ENCODE measurements around the gene SLC35E2B.
"Not testable (repeated sequence)": the region's sequence is repeated elsewhere in the genome, so short reads cannot be mapped to it uniquely, and the experiment has no call there.

SLC35E2B gene

GRCh38 chr1:1671365-1672119, 21.1 kb downstream of the SLC35E2B start:
- no peak for TF ChIP-seq CTCF (conservative IDR thresholded peaks at IDR 0.05; ENCODE audit: low read depth, low read length)
- DNase-seq (ENCODE audit: low read depth): no peak
- no peak overlapping the region for H3K4me3 ChIP-seq (ENCODE audit: low read length)

- DNase-seq (ENCODE audit: low read depth): no peak
- no peak overlapping the region for H3K4me3 ChIP-seq (ENCODE audit: low read length)
- TF ChIP-seq CTCF (conservative IDR thresholded peaks at IDR 0.05; ENCODE audit: low read depth, low read length): no peak
Measured at GRCh38 chr1:1670866-1671265, 21.7 kb downstream of the SLC35E2B start.

GRCh38 chr1:1669468-1670440, 22.8 kb downstream of the SLC35E2B start:
- no peak for DNase-seq (ENCODE audit: low read depth)
- TF ChIP-seq CTCF (conservative IDR thresholded peaks at IDR 0.05; ENCODE audit: low read depth, low read length): no peak
- no peak overlapping the region for H3K4me3 ChIP-seq (ENCODE audit: low read length)

- no peak for DNase-seq (ENCODE audit: low read depth)
- no peak for TF ChIP-seq CTCF (conservative IDR thresholded peaks at IDR 0.05; ENCODE audit: low read depth, low read length)
- H3K4me3 ChIP-seq (ENCODE audit: low read length): no peak overlapping the region
Measured at GRCh38 chr1:1666526-1666925, 26.1 kb downstream of the SLC35E2B start.

- H3K4me3 ChIP-seq (ENCODE audit: low read length): no peak overlapping the region
- TF ChIP-seq CTCF (conservative IDR thresholded peaks at IDR 0.05; ENCODE audit: low read depth, low read length): peak; percentile 50
- DNase-seq (ENCODE audit: low read depth): no peak
Measured at GRCh38 chr1:1665815-1666251, 26.8 kb downstream of the SLC35E2B start.

GRCh38 chr1:1664941-1665814, 27.4 kb downstream of the SLC35E2B start:
- H3K4me3 ChIP-seq (ENCODE audit: low read length): no peak overlapping the region
- no peak for DNase-seq (ENCODE audit: low read depth)
- TF ChIP-seq CTCF (conservative IDR thresholded peaks at IDR 0.05; ENCODE audit: low read depth, low read length): no peak

GRCh38 chr1:1664318-1664717, 28.3 kb downstream of the SLC35E2B start:
- H3K4me3 ChIP-seq (ENCODE audit: low read length); DNase-seq (ENCODE audit: low read depth): not testable (repeated sequence)

GRCh38 chr1:1662830-1663560, 29.6 kb downstream of the SLC35E2B start:
- DNase-seq (ENCODE audit: low read depth); H3K4me3 ChIP-seq (ENCODE audit: low read length): not testable (repeated sequence)

- not testable (repeated sequence) for H3K4me3 ChIP-seq (ENCODE audit: low read length); DNase-seq (ENCODE audit: low read depth)
Measured at GRCh38 chr1:1662392-1662791, 30.2 kb downstream of the SLC35E2B start.

All from retinal pigment epithelial cell (primary cell).